T1000 (cell line): ENCODE results near the gene POC5.
"Not testable (repeated sequence)": the region's sequence is repeated elsewhere in the genome, so short reads cannot be mapped to it uniquely, and the experiment has no call there.

Source experiments
- DNase-seq: peaks from one replicate; lab custom pipeline; 2025; ENCODE audit warnings: mixed read lengths; lab: John Stamatoyannopoulos, UW

The POC5 gene

GRCh38 chr5:75717082-75717922 is at the start of gene POC5:
TSS of gene POC5 (minus strand) at chr5:75717437. CDS start at chr5:75712937, 4,500 bp downstream.
- DNase-seq = peak; percentile 94

- no peak for DNase-seq
These were observed 40.9 kb upstream of the POC5 start for GRCh38 chr5:75758116-75758515.

- DNase-seq = no peak
These were observed 39.7 kb upstream of the POC5 start for GRCh38 chr5:75756981-75757380.

GRCh38 chr5:75756211-75756610 is 39.0 kb upstream of the POC5 start:
- DNase-seq = no peak

- no peak for DNase-seq
These were observed 35.9 kb upstream of the POC5 start for GRCh38 chr5:75753182-75753581.

- no peak for DNase-seq
These were observed 27.1 kb upstream of the POC5 start for GRCh38 chr5:75744355-75744754.

- no peak for DNase-seq
These were observed 19.0 kb upstream of the POC5 start for GRCh38 chr5:75736273-75736672.

- no peak for DNase-seq
These were observed 17.9 kb upstream of the POC5 start for GRCh38 chr5:75734913-75735789.

GRCh38 chr5:75733767-75734166 is 16.5 kb upstream of the POC5 start:
- no peak for DNase-seq

- not testable (repeated sequence) for DNase-seq
These were observed 14.3 kb upstream of the POC5 start for GRCh38 chr5:75731515-75731914.

- DNase-seq = no peak
These were observed 12.1 kb upstream of the POC5 start for GRCh38 chr5:75729321-75729720.

- DNase-seq = no peak
These were observed 10.7 kb upstream of the POC5 start for GRCh38 chr5:75727931-75728330.

GRCh38 chr5:75726224-75726623 is 9.0 kb upstream of the POC5 start:
- not testable (repeated sequence) for DNase-seq

- DNase-seq = no peak
These were observed 6.1 kb upstream of the POC5 start for GRCh38 chr5:75723378-75723777.

- DNase-seq = no peak
These were observed 4.3 kb upstream of the POC5 start for GRCh38 chr5:75721573-75721972.

- DNase-seq = no peak
These were observed 3.6 kb upstream of the POC5 start for GRCh38 chr5:75720882-75721281.

GRCh38 chr5:75716715-75717081 is 539 bp downstream of the POC5 start:
- no peak for DNase-seq

- DNase-seq = no peak
These were observed 5.1 kb downstream of the POC5 start for GRCh38 chr5:75712091-75712490.

- no peak for DNase-seq
These were observed 6.1 kb downstream of the POC5 start for GRCh38 chr5:75711151-75711550.

- no peak for DNase-seq
These were observed 6.6 kb downstream of the POC5 start for GRCh38 chr5:75710637-75711036.

GRCh38 chr5:75707911-75708509 is 9.2 kb downstream of the POC5 start:
- no peak for DNase-seq

GRCh38 chr5:75706775-75707174 is 10.5 kb downstream of the POC5 start:
- DNase-seq = no peak

- DNase-seq = no peak
These were observed 11.2 kb downstream of the POC5 start for GRCh38 chr5:75706016-75706415.
